OCI-LY3 (cell line): ENCODE measurements around the gene TRAPPC14.

Source experiments
- CTCF ChIP-seq: fragments of 200-600, 300-600 bp; sonication (generic); IDR thresholded peaks from 2 replicates; pipeline ENCODE4 v1.5.1; 2014; ENCODE audit warnings: antibody characterized with exemption, low read length, low read depth
- EZH2phosphoT487 ChIP-seq: fragments of 200-600 bp; shearing (Covaris generic); IDR thresholded peaks from 2 replicates; pipeline ENCODE4 v1.6.1; 2018; ENCODE audit warnings: antibody characterized with exemption, mixed run types, low read depth

- TF ChIP-seq CTCF = no peak
- no peak for TF ChIP-seq EZH2phosphoT487
Measured at GRCh38 chr7:100122067-100122466, 36.5 kb downstream of the TRAPPC14 start.
